IMR-90 (cell line): ENCODE data around the gene CDH12. TPM values are rescaled to one million over a fixed set of nuclear protein-coding genes. Genes with fewer than 3 reads are reported as not detected.

Experiments
- ATAC-seq: fragments of 200-7000 bp; cut with Tn5 transposase; 2 replicates; pipeline ENCODE4 v1.9.1; 2020; ENCODE audit warnings: low read depth, mild to moderate bottlenecking, moderate library complexity
- BruUV-seq: library from RNA; stranded (reverse); fragments of 400-500 nt; replicated peaks from 2 replicates; lab custom pipeline; 2021; lab: Mats Ljungman, UMichigan
- CTCF ChIA-PET: fragments of 300-600 bp; formaldehyde crosslinking; extraction: SDS; loops from one replicate; lab custom pipeline; 2021; ENCODE audit warnings: antibody characterized with exemption; lab: Yijun Ruan, JAX
- POLR2A ChIA-PET: fragments of 300-600 bp; sonication (Branson Sonifier 250); formaldehyde crosslinking; loops from one replicate; lab custom pipeline; 2022; ENCODE audit warnings: antibody characterized with exemption; ENCODE audit not compliant: unreplicated experiment; lab: Charles Lee
- DNase-seq: peaks from one replicate; pipeline ENCODE4 v3.0.0; 2013
- H2AFZ ChIP-seq: replicated peaks from 2 replicates; pipeline ENCODE3; 2013; ENCODE audit warnings: low read length, mild to moderate bottlenecking; ENCODE audit not compliant: poor library complexity
- H2AK5ac ChIP-seq: 2 replicates; pipeline ENCODE4 v1.6.1; 2013; ENCODE audit warnings: low read depth, low read length, inconsistent platforms
- H2AK9ac ChIP-seq: replicated peaks from 2 replicates; pipeline ENCODE3; 2013; ENCODE audit warnings: mild to moderate bottlenecking, low read depth, low read length, moderate library complexity; ENCODE audit not compliant: poor library complexity
- H2BK120ac ChIP-seq: 2 replicates; pipeline ENCODE4 v1.6.1; 2013; ENCODE audit warnings: low read depth, low read length, inconsistent platforms
- H2BK15ac ChIP-seq: 3 replicates; pipeline ENCODE4 v1.6.1; 2013; ENCODE audit warnings: low read depth, low read length, inconsistent platforms
- H2BK20ac ChIP-seq: 2 replicates; pipeline ENCODE4 v1.6.1; 2013; ENCODE audit warnings: low read depth, mild to moderate bottlenecking, inconsistent platforms, low read length, moderate library complexity
- H2BK5ac ChIP-seq: 2 replicates; pipeline ENCODE4 v1.6.1; 2013; ENCODE audit warnings: mild to moderate bottlenecking, low read depth, low read length, inconsistent platforms; ENCODE audit not compliant: poor library complexity, severe bottlenecking
- H3K14ac ChIP-seq: replicated peaks from 2 replicates; pipeline ENCODE4 v1.6.1; 2013; ENCODE audit warnings: low read depth, low read length, inconsistent platforms
- H3K18ac ChIP-seq: 2 replicates; pipeline ENCODE4 v1.6.1; 2013; ENCODE audit warnings: low read depth, low read length, control low read depth
- H3K23ac ChIP-seq: 2 replicates; pipeline ENCODE4 v1.6.1; 2013; ENCODE audit warnings: low read depth, low read length, inconsistent platforms
- H3K27ac ChIP-seq: 2 replicates; pipeline ENCODE4 v1.5.1; 2013; ENCODE audit warnings: mild to moderate bottlenecking, control low read depth, low read length; ENCODE audit not compliant: insufficient read depth
- H3K27me3 ChIP-seq: 2 replicates; pipeline ENCODE4 v1.6.1; 2013; ENCODE audit warnings: low read length; ENCODE audit not compliant: control insufficient read depth, insufficient read depth
- H3K36me3 ChIP-seq: 2 replicates; pipeline ENCODE4 v1.6.1; 2013; ENCODE audit warnings: low read length, mixed read lengths; ENCODE audit not compliant: control insufficient read depth, insufficient read depth
- H3K4ac ChIP-seq: 2 replicates; pipeline ENCODE4 v1.6.1; 2013; ENCODE audit warnings: low read depth, low read length, inconsistent platforms
- H3K4me1 ChIP-seq: 2 replicates; pipeline ENCODE4 v1.6.1; 2013; ENCODE audit warnings: low read length, mixed read lengths; ENCODE audit not compliant: control insufficient read depth, insufficient read depth
- H3K4me2 ChIP-seq: 2 replicates; pipeline ENCODE4 v1.6.1; 2013; ENCODE audit warnings: low read depth, mild to moderate bottlenecking, control low read depth, low read length, moderate library complexity
- H3K4me3 ChIP-seq: 2 replicates; pipeline ENCODE4 v1.5.1; 2013; ENCODE audit warnings: low read depth, mild to moderate bottlenecking, control low read depth, low read length, moderate library complexity; ENCODE audit not compliant: insufficient read depth
- H3K56ac ChIP-seq: 2 replicates; pipeline ENCODE4 v1.6.1; 2013; ENCODE audit warnings: low read length, inconsistent platforms; ENCODE audit not compliant: insufficient read depth; ENCODE audit errors: extremely low read depth
- H3K79me1 ChIP-seq, 2 experiments: 2 replicates each; pipeline ENCODE4 v1.6.1; 2013; ENCODE audit warnings: low read length in 2 of 2, inconsistent platforms in 1 of 2, low read depth in 1 of 2
- H3K9ac ChIP-seq: 2 replicates; pipeline ENCODE4 v1.6.1; 2013; ENCODE audit warnings: low read depth, low read length, control low read depth
- H3K9me1 ChIP-seq: 2 replicates; pipeline ENCODE4 v1.6.1; 2013; ENCODE audit warnings: low read length, inconsistent platforms; ENCODE audit not compliant: insufficient read depth
- H3K9me3 ChIP-seq: 2 replicates; pipeline ENCODE4 v1.6.1; 2013; ENCODE audit warnings: low read length; ENCODE audit not compliant: control insufficient read depth, insufficient read depth
- H4K20me1 ChIP-seq: 2 replicates; pipeline ENCODE4 v1.6.1; 2013; ENCODE audit warnings: low read length, inconsistent platforms; ENCODE audit not compliant: insufficient read depth
- H4K5ac ChIP-seq: 2 replicates; pipeline ENCODE4 v1.6.1; 2013; ENCODE audit warnings: mild to moderate bottlenecking, low read depth, low read length, control low read depth
- H4K8ac ChIP-seq, 2 experiments: 2 replicates each; pipeline ENCODE4 v1.6.1; 2013; ENCODE audit warnings: low read depth in 2 of 2, low read length in 2 of 2, control low read depth in 1 of 2, inconsistent platforms in 1 of 2
- H4K91ac ChIP-seq: 2 replicates; pipeline ENCODE4 v1.6.1; 2013; ENCODE audit warnings: low read depth, low read length, inconsistent platforms; ENCODE audit not compliant: insufficient read depth
- MXI1 ChIP-seq: IDR thresholded peaks from 2 replicates; pipeline ENCODE4 v1.6.1; 2012; ENCODE audit warnings: low read depth, mild to moderate bottlenecking, low read length, moderate library complexity, borderline replicate concordance
- WGBS, 2 experiments: methylation state at CpG; one replicate each; pipeline versions ENCODE4 v1.1.5 to v1.1.7; 2013; ENCODE audit warnings: missing lambda C conversion rate in 2 of 2; ENCODE audit not compliant: insufficient read length in 1 of 2; ENCODE audit errors: extremely low coverage in 2 of 2; 5-methylcytosine and 5-hydroxymethylcytosine counted together
- dilution Hi-C: fragments of 300-500 bp; cut with HindIII; formaldehyde crosslinking; loops from one replicate; pipeline ENCODE4 v1.14.3; 2018; ENCODE audit warnings: low sequenced_read_pairs; ENCODE audit not compliant: unreplicated experiment
- in situ Hi-C: fragments of 300-500 bp; cut with MboI; formaldehyde crosslinking; loops from 3 replicates; pipeline ENCODE4 v1.14.3; 2019; ENCODE audit warnings: low sequenced_read_pairs, inconsistent platforms, mixed read lengths
- intact Hi-C: fragments of 100-400 bp; cut with micrococcal nuclease; formaldehyde crosslinking; loops from 2 replicates; pipeline ENCODE4 v1.10.0; 2022
- polyA plus RNA-seq, 3 experiments: library from polyadenylated mRNA; depleted of rRNA; stranded (reverse); fragments of >200 nt; gene quantifications; 2 replicates each; pipeline ENCODE4 v1.2.3, GENCODE V29; 2012; ENCODE audit warnings: low replicate concordance in 1 of 3
- total RNA-seq: library from RNA; depleted of rRNA; stranded (reverse); fragments of >200 nt; gene quantifications from 2 replicates; pipeline ENCODE4 v1.2.3, GENCODE V29; 2012

The CDH12 gene
- total and polyA plus RNA-seq, 2 of the 4 experiments (the other 2 are of a cell fraction): not detected

DNA sequence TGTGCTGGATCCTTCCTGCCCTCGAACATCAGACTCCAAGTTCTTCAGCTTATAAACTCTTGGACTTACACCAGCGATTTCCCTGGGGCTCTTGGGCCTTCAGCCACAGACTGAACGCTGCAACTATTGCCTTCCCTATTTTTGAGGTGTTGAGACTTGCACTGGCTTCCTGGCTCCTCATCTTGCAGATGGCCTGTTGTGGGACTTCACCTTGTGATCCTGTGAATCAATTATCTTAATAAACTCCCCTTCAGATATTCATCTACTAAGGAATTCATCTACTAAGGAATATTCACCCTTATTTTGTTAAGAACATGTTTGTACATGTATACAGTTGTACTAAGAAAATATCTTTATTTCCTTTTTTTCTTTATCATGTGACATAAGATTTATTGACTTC is 1079.7 kb downstream of the CDH12 start:
- WGBS, 2 experiments: 83% methylated on average over 2 of the region's 3 CpGs; no CpG with 5 or more reads in 1 of the 2 experiments
- dilution Hi-C loops: no loop called here
- BruUV-seq: no TSS peak

More for the DNA sequence above, 1079.7 kb downstream of the CDH12 start:
- no peak overlapping the region for H3K23ac ChIP-seq
- H2AK5ac ChIP-seq: no peak overlapping the region
- POLR2A ChIA-PET: no interaction called here
- H2BK15ac ChIP-seq: no peak overlapping the region
- no peak overlapping the region for H3K18ac ChIP-seq
- H4K20me1 ChIP-seq: no peaks in the 10 kb centered on the region
- H3K14ac ChIP-seq: no peak overlapping the region
- ATAC-seq (no peak), DNase-seq (no peak)
- H4K5ac ChIP-seq: no peak overlapping the region
- H3K79me1 ChIP-seq: no peaks in the 10 kb centered on the region
- H3K27ac ChIP-seq: no peak overlapping the region
- no peak overlapping the region for H3K4ac ChIP-seq
- H3K9me3 ChIP-seq: no peaks in the 10 kb centered on the region
- no peak overlapping the region for H2BK120ac ChIP-seq
- no peak overlapping the region for H3K4me3 ChIP-seq
- H2AFZ ChIP-seq: no peak overlapping the region
- H3K56ac ChIP-seq: no peak overlapping the region
- H2BK20ac ChIP-seq: no peak overlapping the region
- intact Hi-C loops (no loop called here), in situ Hi-C loops (no loop called here)
- H3K9me1 ChIP-seq: no peaks in the 10 kb centered on the region
- H4K91ac ChIP-seq: no peak overlapping the region
- H3K4me1 ChIP-seq: no peaks in the 10 kb centered on the region
- H3K9ac ChIP-seq: no peak overlapping the region
- no peaks in the 10 kb centered on the region for H3K36me3 ChIP-seq
- no peak for TF ChIP-seq MXI1
- CTCF ChIA-PET: no interaction called here
- H2AK9ac ChIP-seq: no peak overlapping the region
- no peak overlapping the region for H3K4me2 ChIP-seq
- no peaks in the 10 kb centered on the region for H3K27me3 ChIP-seq
- no peak overlapping the region for H2BK5ac ChIP-seq
- H4K8ac ChIP-seq: no peak overlapping the region
